ENCODE data around the gene SSNA1.

Gene SSNA1

GRCh38 chr9:137182836-137183235 is 5.6 kb upstream of the SSNA1 start:
- no peak for DNase-seq (ENCODE audit: low spot score)
- no peak for FAIRE-seq

GRCh38 chr9:137183980-137184595 is 4.4 kb upstream of the SSNA1 start:
- FAIRE-seq: no peak

GRCh38 chr9:137184881-137185660 is 3.4 kb upstream of the SSNA1 start:
- FAIRE-seq (no peak), DNase-seq (ENCODE audit: low spot score) (no peak)

More at GRCh38 chr9:137183980-137184595, 4.4 kb upstream of the SSNA1 start:
- no peak for DNase-seq (ENCODE audit: low spot score)

GRCh38 chr9:137185921-137186320 is 2.6 kb upstream of the SSNA1 start:
- FAIRE-seq (no peak), DNase-seq (ENCODE audit: low spot score) (no peak)

- DNase-seq (ENCODE audit: low spot score) (no peak), FAIRE-seq (no peak)
Measured at GRCh38 chr9:137186385-137186784, 2.1 kb upstream of the SSNA1 start.

- FAIRE-seq (no peak), DNase-seq (ENCODE audit: low spot score) (no peak)
Measured at GRCh38 chr9:137187386-137187785, 1.1 kb upstream of the SSNA1 start.

GRCh38 chr9:137188086-137188489 is 388 bp upstream of the SSNA1 start:
- FAIRE-seq (no peak), DNase-seq (ENCODE audit: low spot score) (no peak)

- FAIRE-seq (no peak), DNase-seq (ENCODE audit: low spot score) (no peak)
Measured at GRCh38 chr9:137189297-137190295, 1.1 kb downstream of the SSNA1 start.

GRCh38 chr9:137190315-137190856 is 1.9 kb downstream of the SSNA1 start:
- no peak for FAIRE-seq

GRCh38 chr9:137191245-137191644 is 2.8 kb downstream of the SSNA1 start:
- FAIRE-seq (no peak), DNase-seq (ENCODE audit: low spot score) (no peak)

More at GRCh38 chr9:137190315-137190856, 1.9 kb downstream of the SSNA1 start:
- no peak for DNase-seq (ENCODE audit: low spot score)

- FAIRE-seq: no peak
- no peak for DNase-seq (ENCODE audit: low spot score)
Measured at GRCh38 chr9:137191691-137192447, 3.4 kb downstream of the SSNA1 start.

GRCh38 chr9:137192448-137192780 is 3.9 kb downstream of the SSNA1 start:
- no peak for FAIRE-seq
- no peak for DNase-seq (ENCODE audit: low spot score)

GRCh38 chr9:137192859-137193258 is 4.4 kb downstream of the SSNA1 start:
- DNase-seq (ENCODE audit: low spot score) (no peak), FAIRE-seq (no peak)

GRCh38 chr9:137193771-137194170 is 5.3 kb downstream of the SSNA1 start:
- FAIRE-seq: no peak
- no peak for DNase-seq (ENCODE audit: low spot score)

GRCh38 chr9:137194388-137194787 is 5.9 kb downstream of the SSNA1 start:
- FAIRE-seq: no peak
- DNase-seq (ENCODE audit: low spot score): peak; percentile 10

GRCh38 chr9:137194909-137195308 is 6.4 kb downstream of the SSNA1 start:
- DNase-seq (ENCODE audit: low spot score) (no peak), FAIRE-seq (no peak)

GRCh38 chr9:137195525-137196220 is 7.2 kb downstream of the SSNA1 start:
- FAIRE-seq (no peak), DNase-seq (ENCODE audit: low spot score) (no peak)

GRCh38 chr9:137198051-137198901 is 9.8 kb downstream of the SSNA1 start:
- no peak for DNase-seq (ENCODE audit: low spot score)
- FAIRE-seq: no peak

GRCh38 chr9:137198902-137199283 is 10.4 kb downstream of the SSNA1 start:
- DNase-seq (ENCODE audit: low spot score) (no peak), FAIRE-seq (no peak)
